Prostate gland (tissue), 1 donor: Measurements from ENCODE around the gene TRPM6.

ENCODE experiments used
- POLR2A ChIP-seq: fragments of 450-650 bp; IDR thresholded peaks from one replicate; pipeline ENCODE4 v1.6.1; 2016; ENCODE audit warnings: antibody characterized with exemption, mild to moderate bottlenecking
- POLR2AphosphoS5 ChIP-seq: sonication (generic); formaldehyde crosslinking; IDR thresholded peaks from one replicate; pipeline ENCODE4 v1.6.1; 2017; ENCODE audit warnings: antibody characterized with exemption

GRCh38 chr9:74874220-74874619, 13.5 kb downstream of the TRPM6 start:
- TF ChIP-seq POLR2A, result no peak
- no peak for TF ChIP-seq POLR2AphosphoS5
